ENCODE data around the gene GUCY1A2. TPM values are rescaled to one million over a fixed set of nuclear protein-coding genes. Genes with fewer than 3 reads are reported as not detected.

GUCY1A2 gene
- total RNA-seq, 4 donors from 2014 or later = 22.6 to 147 (median 71.3) TPM

DNA sequence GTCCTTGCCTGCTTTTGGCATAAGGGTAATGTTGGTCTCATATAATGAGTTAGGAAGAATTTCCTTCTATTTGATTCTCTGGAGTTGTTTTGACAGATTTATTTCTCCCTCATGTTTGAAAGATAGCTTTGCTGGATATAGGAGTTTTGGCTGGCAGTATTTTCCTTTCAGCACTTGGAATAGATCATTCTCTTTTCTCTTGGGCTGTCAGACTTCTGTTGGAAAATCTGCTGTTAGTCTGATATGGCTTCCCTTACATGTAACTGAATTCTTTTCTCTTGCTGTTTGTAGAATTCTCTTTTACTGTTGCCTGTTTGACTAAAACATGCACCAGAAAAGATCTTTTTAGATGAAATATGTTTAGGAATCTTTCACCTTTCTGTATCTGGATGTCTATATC is 165.5 kb downstream of the GUCY1A2 start:
- H3K27ac ChIP-seq = no peak overlapping the region
- DNase-seq = no peak
- H3K9me3 ChIP-seq = no peaks in the 10 kb centered on the region
- no peaks in the 10 kb centered on the region for H3K4me1 ChIP-seq
- H3K4me3 ChIP-seq = no peak overlapping the region
- no peaks in the 10 kb centered on the region for H3K36me3 ChIP-seq
- H3K27me3 ChIP-seq = no peaks in the 10 kb centered on the region
- intact Hi-C loops (cut with DNase I; ENCODE audit: low total_unique reads) = no loop called here
- TF ChIP-seq POLR2A (IDR thresholded peaks at IDR 0.05) = no peak
- TF ChIP-seq, protein P1, sequence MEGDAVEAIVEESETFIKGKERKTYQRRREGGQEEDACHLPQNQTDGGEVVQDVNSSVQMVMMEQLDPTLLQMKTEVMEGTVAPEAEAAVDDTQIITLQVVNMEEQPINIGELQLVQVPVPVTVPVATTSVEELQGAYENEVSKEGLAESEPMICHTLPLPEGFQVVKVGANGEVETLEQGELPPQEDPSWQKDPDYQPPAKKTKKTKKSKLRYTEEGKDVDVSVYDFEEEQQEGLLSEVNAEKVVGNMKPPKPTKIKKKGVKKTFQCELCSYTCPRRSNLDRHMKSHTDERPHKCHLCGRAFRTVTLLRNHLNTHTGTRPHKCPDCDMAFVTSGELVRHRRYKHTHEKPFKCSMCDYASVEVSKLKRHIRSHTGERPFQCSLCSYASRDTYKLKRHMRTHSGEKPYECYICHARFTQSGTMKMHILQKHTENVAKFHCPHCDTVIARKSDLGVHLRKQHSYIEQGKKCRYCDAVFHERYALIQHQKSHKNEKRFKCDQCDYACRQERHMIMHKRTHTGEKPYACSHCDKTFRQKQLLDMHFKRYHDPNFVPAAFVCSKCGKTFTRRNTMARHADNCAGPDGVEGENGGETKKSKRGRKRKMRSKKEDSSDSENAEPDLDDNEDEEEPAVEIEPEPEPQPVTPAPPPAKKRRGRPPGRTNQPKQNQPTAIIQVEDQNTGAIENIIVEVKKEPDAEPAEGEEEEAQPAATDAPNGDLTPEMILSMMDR (IDR thresholded peaks at IDR 0.05) = no peak

DNA sequence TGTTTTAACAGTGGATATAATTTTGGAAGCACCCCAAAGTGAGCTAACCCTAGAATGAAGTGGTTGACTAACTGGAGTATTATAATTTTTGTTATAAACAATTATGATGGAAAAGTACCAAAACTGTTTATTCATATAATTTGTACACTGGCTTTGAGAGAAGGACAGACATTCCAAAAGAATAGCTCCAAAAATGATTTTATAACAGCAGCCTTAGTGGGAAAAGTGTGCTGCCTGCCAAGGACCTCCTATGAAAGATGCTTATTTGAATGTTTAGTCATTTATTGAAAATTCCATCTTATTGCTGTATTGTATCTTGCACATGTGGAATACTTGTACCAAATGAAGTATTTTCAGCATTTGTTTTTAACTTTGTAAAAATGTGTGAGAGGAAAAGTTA is 169.8 kb downstream of the GUCY1A2 start:
- Histone ChIP-seq H3K27me3 (no peaks in the 10 kb centered on the region), H3K4me1 (no peaks in the 10 kb centered on the region), H3K4me3 (no peak overlapping the region), H3K9me3 (no peaks in the 10 kb centered on the region), H3K36me3 (no peaks in the 10 kb centered on the region), H3K27ac (no peak overlapping the region)
- no peak for TF ChIP-seq POLR2A (IDR thresholded peaks at IDR 0.05)
- no peak for DNase-seq
- intact Hi-C loops (cut with DNase I; ENCODE audit: low total_unique reads) = no loop called here

DNA sequence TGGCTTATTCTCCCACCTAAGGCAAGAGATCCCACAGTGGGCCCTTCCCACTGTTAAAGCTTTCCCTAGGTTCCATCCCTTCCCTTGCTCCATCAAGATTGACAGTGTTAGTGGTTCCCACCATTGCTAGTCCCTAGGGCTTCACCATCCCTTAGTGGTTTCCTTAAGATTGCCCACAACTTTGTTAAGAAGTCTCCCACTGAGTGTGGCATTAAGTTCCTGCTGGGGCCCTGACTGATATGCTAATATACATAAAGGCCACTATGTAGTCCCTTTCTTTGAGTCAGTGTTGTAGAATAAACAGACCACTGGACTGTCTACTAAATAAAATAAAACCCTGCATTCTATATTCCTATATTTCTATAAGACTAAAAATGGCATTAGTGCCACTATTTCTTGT is 176.1 kb downstream of the GUCY1A2 start:
- intact Hi-C loops (cut with DNase I; ENCODE audit: low total_unique reads) = no loop called here
- Histone ChIP-seq H3K4me3 (no peak overlapping the region), H3K27ac (no peak overlapping the region), H3K4me1 (no peaks in the 10 kb centered on the region), H3K27me3 (no peaks in the 10 kb centered on the region), H3K36me3 (no peaks in the 10 kb centered on the region), H3K9me3 (no peaks in the 10 kb centered on the region)
- TF ChIP-seq, protein P1 (IDR thresholded peaks at IDR 0.05) = no peak
- no peak for TF ChIP-seq POLR2A (IDR thresholded peaks at IDR 0.05)
- no peak for DNase-seq

DNA sequence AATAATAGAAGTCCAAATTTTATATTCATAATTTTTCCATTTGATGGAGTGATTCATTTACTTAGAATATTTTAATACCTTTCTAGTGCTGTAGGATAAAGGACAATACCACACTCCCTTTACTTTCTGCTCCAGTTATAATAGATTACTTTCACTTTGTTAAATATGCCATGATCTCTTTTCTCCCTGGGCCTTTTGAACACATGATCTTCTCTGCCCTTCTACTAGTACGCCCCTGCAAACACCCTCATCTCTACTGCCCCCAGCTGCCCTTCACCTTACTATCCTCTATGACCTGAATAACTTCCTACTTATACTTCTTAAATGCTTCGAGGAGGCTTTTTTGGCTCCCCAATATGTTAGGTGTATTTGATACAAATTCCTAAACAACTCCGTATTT is 177.3 kb downstream of the GUCY1A2 start:
- DNase-seq = no peak
- Histone ChIP-seq H3K36me3 (no peaks in the 10 kb centered on the region), H3K27me3 (no peaks in the 10 kb centered on the region), H3K27ac (no peak overlapping the region), H3K4me3 (no peak overlapping the region), H3K9me3 (no peaks in the 10 kb centered on the region), H3K4me1 (no peaks in the 10 kb centered on the region)
- intact Hi-C loops (cut with DNase I; ENCODE audit: low total_unique reads) = no loop called here
- TF ChIP-seq, protein P1 (IDR thresholded peaks at IDR 0.05) = no peak
- TF ChIP-seq POLR2A (IDR thresholded peaks at IDR 0.05) = no peak

DNA sequence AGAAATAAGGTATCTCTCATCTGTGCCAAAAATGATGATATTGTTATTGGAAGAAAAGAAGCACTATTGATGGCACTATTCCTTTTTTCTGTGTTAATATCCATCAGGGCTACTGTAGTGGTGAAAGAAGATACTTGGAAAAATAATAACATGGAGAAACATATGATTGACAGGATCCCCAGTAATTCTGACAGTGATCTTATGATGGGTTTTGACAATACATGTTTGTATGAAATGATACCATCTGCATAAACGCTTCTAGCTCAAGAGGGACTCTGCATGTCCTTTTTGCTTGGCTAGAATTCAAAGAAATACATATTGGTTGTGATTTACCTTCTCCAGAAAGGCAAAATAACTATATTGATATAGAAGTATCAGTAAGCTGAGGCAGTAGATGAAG is 178.1 kb downstream of the GUCY1A2 start:
- Histone ChIP-seq H3K4me1 (no peaks in the 10 kb centered on the region), H3K36me3 (no peaks in the 10 kb centered on the region), H3K27me3 (no peaks in the 10 kb centered on the region), H3K9me3 (no peaks in the 10 kb centered on the region), H3K27ac (no peak overlapping the region), H3K4me3 (no peak overlapping the region)
- TF ChIP-seq, protein P1 (IDR thresholded peaks at IDR 0.05) = no peak
- TF ChIP-seq POLR2A (IDR thresholded peaks at IDR 0.05) = no peak
- intact Hi-C loops (cut with DNase I; ENCODE audit: low total_unique reads) = no loop called here
- DNase-seq = no peak

DNA sequence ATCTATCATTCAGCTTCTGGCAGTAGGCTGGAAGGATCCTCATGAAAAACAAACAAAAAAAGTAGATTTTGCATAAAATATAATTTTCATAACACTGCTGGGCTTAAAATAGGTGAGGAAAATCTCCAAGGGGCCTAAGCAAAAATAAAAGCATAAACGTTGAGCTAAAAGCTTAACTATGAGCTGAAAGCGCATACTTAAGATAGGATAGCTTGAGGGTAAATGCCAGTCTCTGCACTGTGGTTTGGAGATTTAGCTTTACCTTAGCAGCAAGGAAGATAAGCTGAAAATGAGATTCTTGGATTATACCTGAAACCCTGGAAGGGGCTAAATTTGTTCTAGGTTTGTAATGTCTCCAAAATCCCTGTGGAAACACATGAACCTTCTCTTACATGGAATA is 183.7 kb downstream of the GUCY1A2 start:
- Histone ChIP-seq H3K36me3 (no peaks in the 10 kb centered on the region), H3K27me3 (no peaks in the 10 kb centered on the region), H3K27ac (no peak overlapping the region), H3K4me1 (no peaks in the 10 kb centered on the region), H3K4me3 (no peak overlapping the region), H3K9me3 (no peaks in the 10 kb centered on the region)
- intact Hi-C loops (cut with DNase I; ENCODE audit: low total_unique reads) = no loop called here
- DNase-seq = no peak
- TF ChIP-seq, protein P1 (IDR thresholded peaks at IDR 0.05) = no peak
- no peak for TF ChIP-seq POLR2A (IDR thresholded peaks at IDR 0.05)

Measured in uterus (tissue), 4 donors.